ENCODE measurements around the gene USP33. TPM values are rescaled to one million over a fixed set of nuclear protein-coding genes. Genes with fewer than 3 reads are reported as not detected.
"Not testable (repeated sequence)": the region's sequence is repeated elsewhere in the genome, so short reads cannot be mapped to it uniquely, and the experiment has no call there.

The USP33 gene
- total RNA-seq, 1 experiment from 2014 or later: 36.1 TPM

DNA sequence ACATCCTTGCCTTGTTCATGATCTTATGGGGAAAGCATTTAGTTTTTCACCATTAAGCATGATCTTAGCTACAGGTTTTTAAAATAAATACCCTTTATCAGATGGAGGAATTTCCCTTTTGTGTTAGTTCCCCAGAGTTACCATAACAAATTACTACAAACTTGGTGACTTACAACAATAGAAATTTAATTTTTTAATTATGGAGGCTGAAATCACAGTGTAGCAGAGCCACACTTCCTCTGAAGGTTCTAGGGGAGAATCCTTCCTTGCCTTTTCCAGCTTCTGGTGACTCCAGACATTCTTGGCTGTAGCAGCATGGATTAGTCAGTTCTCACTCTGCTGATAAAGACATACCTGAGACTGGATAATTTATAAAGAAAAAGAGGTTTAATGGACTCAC, 38.3 kb upstream of the USP33 start:
- no peaks in the 10 kb centered on the region for H3K36me3 Mint-ChIP-seq (ENCODE audit: insufficient read depth, unreplicated experiment)
- ChIA-PET CTCF (no interaction called here), POLR2A (no interaction called here)
- no peaks in the 10 kb centered on the region for H3K4me1 ChIP-seq
- no peaks in the 10 kb centered on the region for H3K27me3 ChIP-seq (replicated peaks; ENCODE audit: control insufficient read depth, insufficient read depth, low read length)
- H3K27me3 Mint-ChIP-seq (ENCODE audit: insufficient read depth, unreplicated experiment): no peaks in the 10 kb centered on the region
- TF ChIP-seq CTCF (IDR thresholded peaks at IDR 0.05; ENCODE audit: insufficient read depth in 1 of 2, low read depth in 1 of 2, low read length in 1 of 2, severe bottlenecking in 1 of 2, unreplicated experiment in 1 of 2): no peak
- no peaks in the 10 kb centered on the region for H3K9me3 Mint-ChIP-seq (ENCODE audit: unreplicated experiment)
- no peak for DNase-seq
- H3K36me3 ChIP-seq (ENCODE audit: control insufficient read depth, insufficient read depth, low read length): no peaks in the 10 kb centered on the region
- H3K27ac Mint-ChIP-seq (ENCODE audit: unreplicated experiment): no peak overlapping the region
- intact Hi-C loops (cut with micrococcal nuclease; ENCODE audit: unreplicated experiment): loop anchor here (5.0 kb wide), 1 partner anchor 56 kb away; no protein-coding TSS in a partner anchor
- no peaks in the 10 kb centered on the region for H3K4me1 Mint-ChIP-seq (ENCODE audit: low read depth, unreplicated experiment)
- BruUV-seq (replicated peaks): no TSS peak
- H3K4me3 Mint-ChIP-seq (ENCODE audit: unreplicated experiment): no peak overlapping the region
- no peaks in the 10 kb centered on the region for H3K9me3 ChIP-seq
- H3K4me3 ChIP-seq (ENCODE audit: low read depth, low read length): no peak overlapping the region

- Histone ChIP-seq H3K4me3 (ENCODE audit: low read depth, low read length) (no peak overlapping the region), H3K9me3 (no peaks in the 10 kb centered on the region), H3K36me3 (ENCODE audit: control insufficient read depth, insufficient read depth, low read length) (no peaks in the 10 kb centered on the region), H3K27me3 (replicated peaks; ENCODE audit: control insufficient read depth, insufficient read depth, low read length) (no peaks in the 10 kb centered on the region), H3K4me1 (no peaks in the 10 kb centered on the region)
- Mint-ChIP-seq H3K4me1 (ENCODE audit: low read depth, unreplicated experiment) (no peaks in the 10 kb centered on the region), H3K36me3 (ENCODE audit: insufficient read depth, unreplicated experiment) (no peaks in the 10 kb centered on the region), H3K9me3 (ENCODE audit: unreplicated experiment) (no peaks in the 10 kb centered on the region), H3K27me3 (ENCODE audit: insufficient read depth, unreplicated experiment) (no peaks in the 10 kb centered on the region), H3K4me3 (ENCODE audit: unreplicated experiment) (no peak overlapping the region), H3K27ac (ENCODE audit: unreplicated experiment) (no peak overlapping the region)
- TF ChIP-seq CTCF (IDR thresholded peaks at IDR 0.05; ENCODE audit: insufficient read depth in 1 of 2, low read depth in 1 of 2, low read length in 1 of 2, severe bottlenecking in 1 of 2, unreplicated experiment in 1 of 2): no peak
- DNase-seq: no peak
- no TSS peak for BruUV-seq (replicated peaks)
- ChIA-PET POLR2A (interaction anchor here (0.7 kb wide), 1 partner anchor 104 kb away, joined by 3 read pairs; no protein-coding TSS in a partner anchor), CTCF (no interaction called here)
- intact Hi-C loops (cut with micrococcal nuclease; ENCODE audit: unreplicated experiment): loop anchor here (5.0 kb wide), 1 partner anchor 55 kb away; no protein-coding TSS in a partner anchor
These were observed 37.2 kb upstream of the USP33 start for GRCh38 chr1:77796695-77797405.

DNA sequence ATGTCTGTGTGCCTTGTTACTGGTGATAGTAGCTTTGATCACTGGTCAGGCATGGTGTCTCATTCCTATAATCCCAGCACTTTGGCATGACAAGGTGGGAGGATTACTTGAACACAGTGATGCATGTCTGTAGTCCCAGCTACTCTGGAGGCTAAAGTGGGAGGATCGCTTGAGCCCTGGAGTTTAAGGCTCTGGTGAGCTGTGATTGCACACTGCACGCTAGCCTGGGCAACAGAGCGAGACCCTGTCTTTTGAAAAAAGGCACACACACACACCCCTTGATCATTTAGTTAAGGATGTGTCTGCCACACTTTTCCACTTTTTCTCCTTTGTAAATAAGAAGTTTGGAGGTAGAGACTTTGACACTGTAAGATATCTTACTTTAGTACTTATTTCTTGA, 34.9 kb upstream of the USP33 start:
- intact Hi-C loops (cut with micrococcal nuclease; ENCODE audit: unreplicated experiment): no loop called here
- no peaks in the 10 kb centered on the region for H3K4me1 Mint-ChIP-seq (ENCODE audit: low read depth, unreplicated experiment)
- no peak overlapping the region for H3K4me3 Mint-ChIP-seq (ENCODE audit: unreplicated experiment)
- H3K36me3 ChIP-seq (ENCODE audit: control insufficient read depth, insufficient read depth, low read length): no peaks in the 10 kb centered on the region
- no peak for TF ChIP-seq CTCF (IDR thresholded peaks at IDR 0.05; ENCODE audit: insufficient read depth in 1 of 2, low read depth in 1 of 2, low read length in 1 of 2, severe bottlenecking in 1 of 2, unreplicated experiment in 1 of 2)
- CTCF ChIA-PET: interaction anchor here (0.6 kb wide), 1 partner anchor 15 kb away, joined by 5 read pairs; the partner anchor contains the start of gene MIGA1
- H3K36me3 Mint-ChIP-seq (ENCODE audit: insufficient read depth, unreplicated experiment): no peaks in the 10 kb centered on the region
- POLR2A ChIA-PET: no interaction called here
- H3K27me3 Mint-ChIP-seq (ENCODE audit: insufficient read depth, unreplicated experiment): no peaks in the 10 kb centered on the region
- no TSS peak for BruUV-seq (replicated peaks)
- H3K27me3 ChIP-seq (replicated peaks; ENCODE audit: control insufficient read depth, insufficient read depth, low read length): no peaks in the 10 kb centered on the region
- no peak for DNase-seq
- H3K9me3 Mint-ChIP-seq (ENCODE audit: unreplicated experiment): no peaks in the 10 kb centered on the region
- H3K27ac Mint-ChIP-seq (ENCODE audit: unreplicated experiment): no peak overlapping the region
- no peak overlapping the region for H3K4me3 ChIP-seq (ENCODE audit: low read depth, low read length)
- no peaks in the 10 kb centered on the region for H3K4me1 ChIP-seq
- H3K9me3 ChIP-seq: no peaks in the 10 kb centered on the region

- CTCF ChIA-PET: not testable (repeated sequence)
These were observed 26.6 kb upstream of the USP33 start for GRCh38 chr1:77786093-77786741.

More at GRCh38 chr1:77786093-77786741, 26.6 kb upstream of the USP33 start:
- H3K27ac Mint-ChIP-seq (ENCODE audit: unreplicated experiment); H3K9me3 Mint-ChIP-seq (ENCODE audit: unreplicated experiment); BruUV-seq (replicated peaks); H3K4me1 ChIP-seq; H3K4me3 Mint-ChIP-seq (ENCODE audit: unreplicated experiment); H3K36me3 ChIP-seq (ENCODE audit: control insufficient read depth, insufficient read depth, low read length); intact Hi-C loops (cut with micrococcal nuclease; ENCODE audit: unreplicated experiment); H3K4me3 ChIP-seq (ENCODE audit: low read depth, low read length); POLR2A ChIA-PET; H3K9me3 ChIP-seq; H3K27me3 ChIP-seq (replicated peaks; ENCODE audit: control insufficient read depth, insufficient read depth, low read length); H3K4me1 Mint-ChIP-seq (ENCODE audit: low read depth, unreplicated experiment); H3K27me3 Mint-ChIP-seq (ENCODE audit: insufficient read depth, unreplicated experiment); DNase-seq: not testable (repeated sequence)
- H3K36me3 Mint-ChIP-seq (ENCODE audit: insufficient read depth, unreplicated experiment): peaks cover 33% of the 10 kb centered on the region
